Activated T-cell treated with anti-CD3 and anti-CD28 coated beads, Interleukin-2, amount 50 U/mL, for 72 hours (primary cell): ENCODE results near the gene WNT7B. TPM values are rescaled to one million over a fixed set of nuclear protein-coding genes. Genes with fewer than 3 reads are reported as not detected.

Experiments used
- ATAC-seq, 2 donors: fragments of 150-1000 bp; cut with Tn5 transposase; replicated peaks in 1 of 2; 2 replicates each; pipeline ENCODE4 v1.10.0; 2021; ENCODE audit warnings: moderate library complexity in 2 of 2, mild to moderate bottlenecking in 1 of 2
- DNase-seq, 2 donors: peaks; one replicate each; pipeline ENCODE4 v3.0.0; 2021 to 2022; ENCODE audit warnings: mixed read lengths in 1 of 2
- H3K27ac Mint-ChIP-seq: one replicate; pipeline ENCODE4 v1.8.0; 2022; ENCODE audit warnings: mild to moderate bottlenecking, moderate library complexity, mixed read lengths
- H3K27me3 Mint-ChIP-seq: one replicate; pipeline ENCODE4 v1.8.0; 2022; ENCODE audit warnings: low read depth, mixed read lengths
- H3K36me3 Mint-ChIP-seq, 2 donors: one replicate each; pipeline ENCODE4 v1.8.0; 2022; ENCODE audit warnings: mixed read lengths in 2 of 2, mild to moderate bottlenecking in 1 of 2; ENCODE audit not compliant: insufficient read depth in 2 of 2
- H3K4me1 Mint-ChIP-seq: one replicate; pipeline ENCODE4 v1.8.0; 2022; ENCODE audit warnings: low read depth, mixed read lengths
- H3K4me3 Mint-ChIP-seq, 2 donors: one replicate each; pipeline ENCODE4 v1.8.0; 2022; ENCODE audit warnings: mild to moderate bottlenecking in 2 of 2, mixed read lengths in 2 of 2, moderate library complexity in 2 of 2
- H3K9me3 Mint-ChIP-seq, 2 donors: one replicate each; pipeline ENCODE4 v1.8.0; 2022; ENCODE audit warnings: mixed read lengths in 2 of 2
- total RNA-seq, 2 donors: library from RNA; stranded (reverse); gene quantifications; one replicate each; pipeline ENCODE4 v1.2.3, GENCODE V29; 2022

WNT7B gene
- total RNA-seq, 2 donors from 2014 or later: not detected

DNA sequence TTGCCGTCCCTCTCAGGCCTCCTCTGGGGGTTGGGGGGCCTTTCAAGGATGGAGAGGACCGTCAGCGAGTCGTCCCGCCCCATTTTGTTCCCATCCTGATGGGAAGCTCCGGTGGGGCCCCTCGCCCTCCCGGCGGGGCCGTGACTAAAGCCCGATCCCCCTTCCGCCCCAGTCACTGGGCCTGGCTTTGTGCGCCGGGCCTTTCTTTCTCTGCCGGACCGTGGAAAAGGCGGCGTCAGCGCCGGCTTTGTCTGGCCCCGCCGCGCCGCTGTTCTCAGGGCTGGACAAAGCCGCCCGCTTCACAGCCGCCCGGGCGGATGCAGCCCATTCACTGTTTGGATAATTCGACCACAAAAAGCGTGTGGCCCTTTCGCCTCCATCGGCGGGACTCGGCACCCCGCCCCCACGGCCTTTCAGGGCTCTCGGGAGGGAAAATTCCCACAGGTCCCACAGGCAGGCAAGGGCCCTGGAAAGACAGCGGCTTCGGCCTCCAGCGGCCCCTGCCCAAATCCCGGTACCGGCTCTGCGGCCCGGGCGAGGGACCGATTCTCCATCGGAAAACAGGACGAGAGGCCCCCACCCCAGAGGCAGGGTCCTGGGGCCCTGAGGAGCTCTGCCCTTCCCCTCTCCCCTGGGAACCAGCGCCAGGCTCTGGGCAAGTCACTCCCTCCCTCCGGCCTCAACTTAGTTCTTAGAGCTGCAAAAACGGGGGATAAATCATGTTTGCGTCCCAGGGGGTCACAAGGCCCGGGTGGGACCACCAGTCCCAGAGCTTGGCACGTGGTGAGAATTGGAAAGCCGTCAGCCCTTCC is 87.2 kb downstream of the WNT7B start:
- Mint-ChIP-seq H3K9me3 (no peaks in the 10 kb centered on the region), H3K4me1 (no peaks in the 10 kb centered on the region), H3K27me3 (no peaks in the 10 kb centered on the region), H3K36me3 (no peaks in the 10 kb centered on the region), H3K27ac (no peak overlapping the region), H3K4me3 (no peak overlapping the region)
- DNase-seq (no peak), ATAC-seq (no peak)

DNA sequence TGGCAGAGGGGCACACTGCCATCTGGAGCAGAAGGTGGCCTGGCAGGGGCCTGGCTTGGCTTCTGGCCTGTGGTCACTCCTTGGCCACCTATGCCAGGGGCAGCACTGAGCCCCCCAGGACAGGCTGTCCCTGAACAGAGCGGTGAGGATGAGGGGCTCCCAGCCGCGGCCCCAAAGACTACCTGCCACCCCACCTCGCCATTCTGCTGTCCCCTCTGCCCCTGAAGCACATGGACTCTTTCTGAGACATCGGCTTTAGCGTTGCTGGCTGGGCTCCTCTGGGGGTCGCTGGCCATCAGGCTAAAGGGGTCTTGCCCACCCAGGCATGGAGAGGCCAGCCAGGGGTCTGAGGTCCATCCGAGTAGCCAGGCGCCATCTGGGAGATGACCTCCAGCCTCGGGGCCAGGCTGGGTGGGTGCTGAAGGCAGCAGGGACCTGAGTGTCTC is 87.8 kb downstream of the WNT7B start:
- Mint-ChIP-seq H3K4me1 (no peaks in the 10 kb centered on the region), H3K9me3 (no peaks in the 10 kb centered on the region), H3K36me3 (no peaks in the 10 kb centered on the region), H3K27ac (no peak overlapping the region), H3K27me3 (no peaks in the 10 kb centered on the region), H3K4me3 (no peak overlapping the region)
- DNase-seq: no peak
- no peak for ATAC-seq

DNA sequence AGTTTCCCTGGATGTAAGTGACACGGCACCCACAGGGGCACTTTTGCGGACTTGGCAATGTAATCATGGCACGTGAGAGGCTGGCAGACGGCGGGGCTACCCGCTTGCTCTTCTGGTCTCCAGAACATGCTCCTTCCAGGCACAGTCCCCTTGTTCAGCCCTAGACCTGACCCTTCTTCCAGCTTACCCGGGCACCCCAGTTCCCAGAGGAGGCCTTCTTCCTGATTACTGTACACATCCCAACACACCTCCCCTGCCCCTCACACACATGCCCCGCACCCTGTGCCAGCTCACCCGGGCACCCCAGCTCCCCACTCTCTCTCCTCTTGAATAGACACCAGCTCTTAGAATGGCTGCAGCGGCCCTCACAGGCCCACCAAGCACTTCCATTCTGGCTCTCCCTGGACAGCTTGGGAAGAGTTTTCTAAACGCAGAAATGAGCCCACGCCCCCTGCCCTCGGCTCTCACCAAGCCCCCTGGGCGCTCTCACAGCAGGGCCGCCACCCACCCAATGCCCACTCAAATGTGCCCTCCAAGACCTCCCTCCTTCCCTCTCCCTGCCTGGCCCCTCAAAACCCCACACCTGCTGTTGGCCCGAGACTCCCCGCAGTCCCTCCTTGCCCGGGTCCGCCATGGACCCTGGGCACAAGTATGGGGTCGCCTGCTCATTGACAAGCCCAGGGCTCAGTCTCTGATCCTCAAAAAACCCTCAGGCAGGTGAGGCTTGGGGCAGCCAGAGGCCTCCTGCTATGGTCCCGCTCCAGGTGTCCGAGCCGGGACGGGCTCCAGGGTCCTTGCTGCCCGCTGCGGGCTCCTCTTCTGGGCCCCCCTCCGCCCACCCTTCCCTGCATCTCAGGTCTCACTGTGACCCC is 88.5 kb downstream of the WNT7B start:
- Mint-ChIP-seq H3K27me3 (no peaks in the 10 kb centered on the region), H3K4me3 (no peak overlapping the region), H3K4me1 (no peaks in the 10 kb centered on the region), H3K9me3 (no peaks in the 10 kb centered on the region), H3K36me3 (no peaks in the 10 kb centered on the region), H3K27ac (no peak overlapping the region)
- DNase-seq (no peak), ATAC-seq (no peak)

DNA sequence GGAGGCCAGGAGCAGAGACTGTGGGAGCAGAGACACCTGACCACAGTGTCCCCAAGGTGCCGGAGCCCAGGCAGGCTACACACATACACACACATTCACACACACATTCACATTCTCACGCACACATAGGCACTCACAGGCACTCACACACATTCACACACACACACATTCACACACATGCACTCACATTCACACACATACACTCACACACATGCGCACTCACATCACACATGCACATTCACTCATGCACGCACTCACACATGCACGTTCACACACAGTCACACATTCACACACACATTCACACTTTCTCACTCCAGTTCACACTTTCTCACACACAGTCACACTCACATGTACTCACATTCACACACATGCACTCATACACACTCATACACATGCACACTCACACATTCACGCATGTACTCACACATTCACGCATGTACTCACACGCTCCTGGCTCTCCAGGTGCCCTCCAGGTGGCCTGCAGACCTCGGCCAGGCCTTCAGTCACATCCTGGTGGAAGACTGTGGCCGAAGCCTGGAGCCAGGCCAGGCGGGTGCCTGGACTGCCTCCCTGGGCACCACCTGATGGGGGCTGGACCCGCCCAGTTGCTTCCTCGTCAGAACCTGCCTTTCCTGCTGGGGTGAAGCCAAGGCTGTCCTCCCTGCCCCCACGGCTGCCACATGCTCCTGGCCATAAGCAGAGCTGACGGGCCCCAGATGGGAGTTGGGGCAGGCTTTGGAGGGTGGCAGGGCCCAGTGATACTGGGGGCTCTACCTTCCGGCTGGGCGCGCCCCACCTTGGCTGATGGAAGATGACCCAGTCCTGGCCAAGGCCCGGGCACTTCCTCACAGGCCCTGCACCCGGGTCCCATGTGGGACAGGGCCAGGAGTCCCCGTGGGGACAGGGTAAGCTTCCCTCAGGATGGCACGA is 89.5 kb downstream of the WNT7B start:
- no peak overlapping the region for H3K4me3 Mint-ChIP-seq
- DNase-seq: no peak
- no peaks in the 10 kb centered on the region for H3K27me3 Mint-ChIP-seq
- H3K27ac Mint-ChIP-seq: no peak overlapping the region
- no peaks in the 10 kb centered on the region for H3K4me1 Mint-ChIP-seq
- no peak for ATAC-seq
- H3K9me3 Mint-ChIP-seq: no peaks in the 10 kb centered on the region
- no peaks in the 10 kb centered on the region for H3K36me3 Mint-ChIP-seq

DNA sequence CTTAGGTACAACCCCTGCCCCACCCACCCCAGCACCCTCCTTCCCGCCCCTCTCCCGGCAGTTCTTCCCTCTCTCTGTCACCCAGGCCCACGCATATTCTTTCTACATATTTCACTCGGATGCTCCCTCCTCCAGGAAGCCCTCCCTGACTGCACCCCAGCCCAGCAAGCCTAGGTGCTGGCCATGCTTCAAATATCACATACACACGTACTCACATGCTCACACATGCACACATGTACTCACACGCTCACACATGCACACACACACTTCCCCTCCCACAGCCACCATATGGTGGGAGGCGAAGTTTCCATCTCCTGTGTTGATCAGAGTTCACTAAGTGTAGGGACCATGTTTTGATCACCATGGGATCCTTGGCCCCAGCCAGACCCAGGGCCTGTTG is 90.4 kb downstream of the WNT7B start:
- Mint-ChIP-seq H3K4me3 (no peak overlapping the region), H3K36me3 (no peaks in the 10 kb centered on the region), H3K4me1 (no peaks in the 10 kb centered on the region), H3K27me3 (no peaks in the 10 kb centered on the region), H3K9me3 (no peaks in the 10 kb centered on the region), H3K27ac (no peak overlapping the region)
- ATAC-seq (no peak), DNase-seq (no peak)

DNA sequence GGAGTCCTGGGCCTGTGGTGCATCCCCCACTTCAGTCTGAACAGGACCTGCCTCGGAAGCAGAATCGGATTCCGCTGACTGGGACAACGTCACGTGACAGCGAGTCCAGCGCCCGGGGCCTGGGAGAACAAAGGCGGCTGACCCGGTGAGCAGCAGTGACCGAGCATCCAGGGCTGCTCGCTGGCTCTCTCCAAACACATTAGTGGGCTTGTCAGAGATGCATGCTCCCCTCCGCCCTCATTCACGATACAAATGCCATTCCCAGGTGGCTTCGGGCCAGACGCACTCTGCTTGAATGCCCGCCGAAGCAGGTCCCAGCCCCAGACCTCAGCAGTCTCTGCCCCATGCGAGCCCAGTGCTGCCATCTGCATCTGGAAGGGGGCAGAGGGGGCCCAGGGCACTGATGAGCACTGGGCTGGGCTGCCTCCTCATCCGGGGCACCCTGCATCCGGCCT is 91.0 kb downstream of the WNT7B start:
- ATAC-seq (no peak), DNase-seq (no peak)
- no peaks in the 10 kb centered on the region for H3K36me3 Mint-ChIP-seq

DNA sequence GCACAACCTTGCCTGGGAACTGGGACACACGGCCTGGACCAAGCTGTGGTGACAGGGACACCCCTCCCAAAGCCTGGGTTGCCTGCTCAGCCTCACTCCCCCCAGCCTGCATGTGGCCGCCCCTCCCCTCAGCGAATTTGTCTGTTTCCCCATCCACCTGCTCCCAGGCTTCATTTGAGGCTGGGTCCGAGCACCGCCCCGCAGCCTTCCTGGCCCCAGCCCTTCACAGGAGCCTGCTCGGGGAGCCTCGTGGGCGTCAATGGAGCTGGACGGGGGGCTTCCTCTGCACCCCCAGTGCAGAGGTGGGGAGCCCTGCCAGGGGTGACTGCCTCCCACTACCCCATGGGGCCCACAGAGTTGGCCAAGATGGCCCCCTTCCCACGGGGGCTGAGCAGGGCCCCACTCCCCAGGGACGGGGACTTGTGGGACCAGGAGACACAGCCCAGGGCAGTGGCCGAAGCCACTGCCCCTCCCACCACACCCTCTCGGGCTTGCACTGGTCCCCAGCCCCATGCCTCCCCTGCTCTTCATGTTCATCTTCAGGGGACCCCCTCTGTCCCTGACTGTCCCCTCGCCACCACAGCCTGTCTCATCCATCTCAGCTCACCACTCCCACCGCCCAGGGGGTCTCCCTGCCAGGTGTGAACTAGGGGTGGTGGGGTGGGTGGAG is 91.7 kb downstream of the WNT7B start:
- no peak overlapping the region for H3K4me3 Mint-ChIP-seq
- H3K27ac Mint-ChIP-seq: no peak overlapping the region
- DNase-seq: no peak
- peaks cover 6% of the 10 kb centered on the region for H3K27me3 Mint-ChIP-seq
- no peak for ATAC-seq
- H3K9me3 Mint-ChIP-seq: no peaks in the 10 kb centered on the region
- no peaks in the 10 kb centered on the region for H3K4me1 Mint-ChIP-seq
- no peaks in the 10 kb centered on the region for H3K36me3 Mint-ChIP-seq

More for the DNA sequence above, 91.0 kb downstream of the WNT7B start:
- H3K4me1 Mint-ChIP-seq: no peaks in the 10 kb centered on the region
- H3K27ac Mint-ChIP-seq: no peak overlapping the region
- no peaks in the 10 kb centered on the region for H3K9me3 Mint-ChIP-seq
- no peak overlapping the region for H3K4me3 Mint-ChIP-seq
- H3K27me3 Mint-ChIP-seq: no peaks in the 10 kb centered on the region

DNA sequence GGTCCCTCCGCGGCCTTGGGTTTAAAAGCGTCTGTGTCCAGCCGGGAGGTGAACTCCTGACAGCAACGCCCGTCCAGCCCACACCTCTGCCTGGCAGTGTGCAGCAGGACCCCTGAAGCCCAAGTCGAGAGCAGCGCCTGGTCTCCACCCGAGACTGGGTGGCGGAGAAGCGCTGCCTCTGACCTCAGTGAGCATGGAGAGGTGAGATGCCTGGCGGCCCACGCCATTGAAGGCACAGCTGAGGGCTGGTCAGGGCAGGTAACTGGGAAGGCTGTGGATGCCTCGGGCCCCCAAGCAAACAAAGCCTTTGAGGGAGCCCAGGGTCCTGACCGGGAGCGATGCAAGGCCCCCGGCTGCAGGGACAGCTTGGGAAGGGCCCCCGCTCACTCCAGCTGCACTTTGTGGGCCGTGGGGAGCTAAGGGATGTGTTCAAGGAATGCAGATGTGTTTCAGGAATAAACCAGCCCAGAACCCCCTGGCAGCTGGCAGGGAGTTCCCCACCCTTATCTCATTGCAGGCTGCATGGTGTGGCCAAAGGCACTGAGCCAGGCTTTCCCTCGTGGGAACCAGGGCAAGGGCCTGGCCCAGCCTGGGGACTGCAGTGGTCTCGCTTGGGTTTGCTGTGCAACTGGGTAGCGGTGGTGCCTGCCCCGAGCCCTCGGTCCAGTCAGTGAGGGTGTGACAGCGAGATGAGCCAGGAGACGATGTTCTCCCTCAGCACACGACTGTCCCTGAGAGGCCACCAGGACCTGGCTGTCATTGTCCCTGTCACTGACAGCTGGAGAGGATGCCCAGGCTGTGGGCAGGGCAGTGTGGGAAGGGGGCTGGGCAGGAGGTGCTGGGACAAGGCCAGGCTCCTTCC is 92.5 kb downstream of the WNT7B start:
- Mint-ChIP-seq H3K4me3 (no peak overlapping the region), H3K9me3 (no peaks in the 10 kb centered on the region), H3K4me1 (no peaks in the 10 kb centered on the region), H3K27ac (no peak overlapping the region), H3K27me3 (peaks cover 14% of the 10 kb centered on the region), H3K36me3 (no peaks in the 10 kb centered on the region)
- ATAC-seq (no peak), DNase-seq (no peak)

DNA sequence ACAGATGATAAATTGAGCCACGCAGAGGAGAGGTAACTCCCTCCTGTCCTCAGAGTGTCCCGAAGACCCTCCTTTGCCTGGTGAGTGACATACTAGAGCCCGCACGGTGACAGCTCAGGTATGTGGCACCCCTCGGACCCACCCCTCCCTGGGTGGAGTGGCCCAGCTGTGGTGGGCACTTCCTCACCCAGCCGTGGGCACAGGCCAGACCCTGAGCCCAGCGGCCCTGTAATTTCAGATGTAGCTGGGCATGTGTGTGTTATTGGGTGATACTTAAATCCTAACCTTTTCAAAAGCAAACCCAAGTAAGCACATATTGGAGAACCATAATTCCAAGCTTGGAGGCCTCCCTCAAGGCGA is 93.2 kb downstream of the WNT7B start:
- no peak overlapping the region for H3K4me3 Mint-ChIP-seq
- DNase-seq (no peak), ATAC-seq (no peak)
- no peaks in the 10 kb centered on the region for H3K9me3 Mint-ChIP-seq
- no peak overlapping the region for H3K27ac Mint-ChIP-seq
- H3K4me1 Mint-ChIP-seq: no peaks in the 10 kb centered on the region
- no peaks in the 10 kb centered on the region for H3K36me3 Mint-ChIP-seq
- peaks cover 18% of the 10 kb centered on the region for H3K27me3 Mint-ChIP-seq

DNA sequence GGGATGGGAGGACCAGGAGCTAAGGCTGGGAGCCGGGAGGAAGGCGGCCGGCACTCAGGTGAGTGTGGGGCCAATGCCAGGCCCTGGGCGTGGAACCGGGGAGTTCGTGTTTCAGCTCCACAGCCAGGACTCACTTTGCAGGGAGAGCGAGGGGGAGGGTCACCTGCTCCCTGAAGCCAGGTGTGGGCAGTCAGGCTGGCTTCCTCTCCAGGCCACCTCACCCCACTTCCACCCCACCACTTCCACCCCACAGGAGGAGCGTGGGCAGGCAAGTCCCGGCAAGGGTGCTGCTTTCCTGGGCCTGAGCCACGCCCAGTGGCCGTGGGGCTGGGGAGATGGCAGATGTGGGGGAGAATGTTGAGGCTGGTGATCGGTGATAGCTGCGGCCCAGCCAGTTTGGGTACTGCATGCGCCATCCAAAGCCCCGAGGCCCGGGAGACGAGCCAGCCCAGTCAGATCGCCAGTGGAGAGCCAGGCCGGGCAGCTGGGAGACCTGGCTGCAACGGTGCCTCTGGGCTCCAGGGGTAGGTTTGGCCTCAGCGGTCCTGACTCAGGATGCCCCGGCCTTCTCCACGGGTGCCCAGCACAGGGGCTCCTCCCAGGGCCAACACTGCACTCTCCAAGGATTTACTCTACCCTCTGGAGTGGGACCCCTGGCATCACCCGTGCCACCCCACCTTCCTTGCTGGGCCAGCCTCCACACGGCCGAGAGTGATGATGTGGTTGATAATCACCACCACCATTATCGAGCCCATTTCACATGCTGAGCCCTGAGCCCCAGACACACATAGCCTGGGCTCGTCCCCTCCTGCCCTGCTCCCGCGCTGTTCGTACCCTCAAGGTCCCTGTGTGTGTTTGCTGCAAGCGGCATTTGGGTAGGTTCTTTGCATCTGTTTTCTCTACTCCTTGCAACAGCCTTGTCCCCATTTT is 93.8 kb downstream of the WNT7B start:
- ATAC-seq (no peak), DNase-seq (no peak)
- no peaks in the 10 kb centered on the region for H3K36me3 Mint-ChIP-seq

DNA sequence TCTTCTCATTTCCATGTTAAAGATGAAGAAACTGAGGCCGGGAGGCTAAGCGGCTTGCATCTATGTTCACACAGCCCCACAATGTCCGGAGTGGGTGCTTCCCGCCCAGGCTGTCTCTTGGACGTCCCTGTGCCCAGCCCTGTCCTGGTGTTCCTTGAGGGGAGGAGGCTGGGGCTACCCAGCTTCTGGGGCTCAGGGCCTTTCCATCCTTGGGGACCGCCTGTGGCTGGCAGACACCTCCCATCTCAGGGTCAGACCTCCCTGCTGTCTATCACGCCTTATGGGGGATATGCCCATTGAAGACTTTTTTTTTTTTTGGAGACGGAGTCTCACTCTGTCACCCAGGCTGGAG is 95.5 kb downstream of the WNT7B start:
- no peak for DNase-seq
- Mint-ChIP-seq H3K9me3 (no peaks in the 10 kb centered on the region), H3K4me1 (no peaks in the 10 kb centered on the region), H3K4me3 (no peak overlapping the region), H3K36me3 (no peaks in the 10 kb centered on the region), H3K27ac (no peak overlapping the region), H3K27me3 (peaks cover 30% of the 10 kb centered on the region)
- no peak for ATAC-seq

More for the DNA sequence above, 93.8 kb downstream of the WNT7B start:
- no peaks in the 10 kb centered on the region for H3K9me3 Mint-ChIP-seq
- no peak overlapping the region for H3K27ac Mint-ChIP-seq
- no peak overlapping the region for H3K4me3 Mint-ChIP-seq
- H3K4me1 Mint-ChIP-seq: no peaks in the 10 kb centered on the region
- peaks cover 22% of the 10 kb centered on the region for H3K27me3 Mint-ChIP-seq
